Gastroesophageal sphincter (tissue), 3 donors: ENCODE data around the gene MNAT1.

ENCODE experiments used
- POLR2A ChIP-seq, 2 donors: fragments of 450-650 bp; IDR thresholded peaks; one replicate each; pipeline ENCODE4 v1.6.1; 2017; ENCODE audit warnings: antibody characterized with exemption in 2 of 2, mild to moderate bottlenecking in 2 of 2, moderate library complexity in 1 of 2
- TF ChIP-seq, protein P1 (sequence below), 4 experiments: fragments of 200-600 bp in 2 of 4; fragments of 450-650 bp in 2 of 4; sonication (generic) in 1 of 4; IDR thresholded peaks; one replicate each; pipeline ENCODE4 v1.5.1; 2017 to 2019; ENCODE audit warnings: antibody characterized with exemption in 4 of 4, mild to moderate bottlenecking in 2 of 4, moderate library complexity in 2 of 4

DNA sequence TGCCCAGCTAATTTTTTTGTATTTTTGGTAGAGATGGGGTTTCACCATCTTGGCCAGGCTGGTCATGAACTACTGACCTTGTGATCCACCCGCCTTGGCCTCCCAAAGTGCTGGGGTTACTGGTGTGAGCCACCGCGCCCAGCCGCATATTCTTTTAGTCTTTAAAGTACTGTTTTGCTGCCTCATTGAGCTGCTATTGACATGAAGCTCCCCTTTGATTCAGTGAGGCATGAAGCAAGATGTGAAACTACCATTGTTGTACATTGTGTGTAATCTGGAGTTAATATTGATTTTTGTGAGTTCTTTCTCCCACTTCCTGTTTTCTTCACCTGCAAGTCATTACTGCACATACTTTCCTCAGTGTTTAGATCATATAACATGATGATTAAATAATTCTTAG lies 80.8 kb downstream of the MNAT1 start:
- TF ChIP-seq, protein P1, sequence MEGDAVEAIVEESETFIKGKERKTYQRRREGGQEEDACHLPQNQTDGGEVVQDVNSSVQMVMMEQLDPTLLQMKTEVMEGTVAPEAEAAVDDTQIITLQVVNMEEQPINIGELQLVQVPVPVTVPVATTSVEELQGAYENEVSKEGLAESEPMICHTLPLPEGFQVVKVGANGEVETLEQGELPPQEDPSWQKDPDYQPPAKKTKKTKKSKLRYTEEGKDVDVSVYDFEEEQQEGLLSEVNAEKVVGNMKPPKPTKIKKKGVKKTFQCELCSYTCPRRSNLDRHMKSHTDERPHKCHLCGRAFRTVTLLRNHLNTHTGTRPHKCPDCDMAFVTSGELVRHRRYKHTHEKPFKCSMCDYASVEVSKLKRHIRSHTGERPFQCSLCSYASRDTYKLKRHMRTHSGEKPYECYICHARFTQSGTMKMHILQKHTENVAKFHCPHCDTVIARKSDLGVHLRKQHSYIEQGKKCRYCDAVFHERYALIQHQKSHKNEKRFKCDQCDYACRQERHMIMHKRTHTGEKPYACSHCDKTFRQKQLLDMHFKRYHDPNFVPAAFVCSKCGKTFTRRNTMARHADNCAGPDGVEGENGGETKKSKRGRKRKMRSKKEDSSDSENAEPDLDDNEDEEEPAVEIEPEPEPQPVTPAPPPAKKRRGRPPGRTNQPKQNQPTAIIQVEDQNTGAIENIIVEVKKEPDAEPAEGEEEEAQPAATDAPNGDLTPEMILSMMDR (IDR thresholded peaks at IDR 0.05) = no peak
- no peak for TF ChIP-seq POLR2A (IDR thresholded peaks at IDR 0.05)
